Measurements from ENCODE around the gene MCFD2. TPM values are rescaled to one million over a fixed set of nuclear protein-coding genes. Genes with fewer than 3 reads are reported as not detected.

Gene MCFD2
- polyA plus RNA-seq, 1 donor (not counting 4 experiments of a cell fraction or from before 2014, with no cell fraction given): 132 TPM

- Histone ChIP-seq H3K9me1 (ENCODE audit: control insufficient read depth, extremely low read depth, insufficient read depth, low read length) (no peaks in the 10 kb centered on the region), H3K4me2 (ENCODE audit: control insufficient read depth, extremely low read depth, insufficient read depth, low read depth, low read length) (no peak overlapping the region)
Measured at GRCh38 chr2:46962751-46963150, 47.1 kb upstream of the MCFD2 start.

GRCh38 chr2:46960618-46961017, 45.0 kb upstream of the MCFD2 start:
- no peaks in the 10 kb centered on the region for H3K9me3 ChIP-seq (ENCODE audit: control insufficient read depth, low read depth, low read length)
- H2AFZ ChIP-seq (ENCODE audit: control insufficient read depth, low read length): no peak overlapping the region
- no peak overlapping the region for H3K4me3 ChIP-seq (ENCODE audit: control insufficient read depth in 2 of 3, extremely low read depth in 1 of 3, insufficient read depth in 2 of 3, low read depth in 1 of 3, low read length in 3 of 3)
- H3K27me3 ChIP-seq (ENCODE audit: control insufficient read depth, extremely low read depth, insufficient read depth, low read length): no peaks in the 10 kb centered on the region
- H3K9me1 ChIP-seq (ENCODE audit: control insufficient read depth, extremely low read depth, insufficient read depth, low read length): no peaks in the 10 kb centered on the region
- H3K27ac ChIP-seq (ENCODE audit: control insufficient read depth, insufficient read depth, low read length): no peak overlapping the region
- no peaks in the 10 kb centered on the region for H3K79me2 ChIP-seq (ENCODE audit: control insufficient read depth, insufficient read depth, low read length)
- H3K4me1 ChIP-seq (ENCODE audit: control insufficient read depth, extremely low read depth, insufficient read depth, low read length): peaks cover 25% of the 10 kb centered on the region
- H3K36me3 ChIP-seq (ENCODE audit: control insufficient read depth in 2 of 2, extremely low read depth in 1 of 2, insufficient read depth in 2 of 2, low read length in 2 of 2): peaks cover 18 to 19% of the 10 kb centered on the region in 2 experiments
- no peak for FAIRE-seq
- H3K4me2 ChIP-seq (ENCODE audit: control insufficient read depth, extremely low read depth, insufficient read depth, low read depth, low read length): no peak overlapping the region
- no peak for DNase-seq (ENCODE audit: low read depth, low spot score)
- H4K20me1 ChIP-seq (ENCODE audit: control insufficient read depth, extremely low read depth, insufficient read depth, low read length): no peaks in the 10 kb centered on the region
- dilution Hi-C loops (cut with MboI; ENCODE audit: extremely low pct_ligation_motif_present, low sequenced_read_pairs): no loop called here
- TF ChIP-seq EZH2 (IDR thresholded peaks at IDR 0.05; ENCODE audit: low read length): no peak
- TF ChIP-seq CTCF (optimal IDR thresholded peaks at IDR 0.05 in 1 of 3, IDR thresholded peaks at IDR 0.05 in 1 of 3, conservative IDR thresholded peaks at IDR 0.05 in 1 of 3; ENCODE audit: extremely low read depth in 1 of 3, insufficient read depth in 2 of 3, low read length in 3 of 3): no peak
- H3K9ac ChIP-seq (ENCODE audit: control insufficient read depth, extremely low read depth, insufficient read depth, low read length): no peak overlapping the region

More at GRCh38 chr2:46962751-46963150, 47.1 kb upstream of the MCFD2 start:
- Histone ChIP-seq H3K79me2 (ENCODE audit: control insufficient read depth, insufficient read depth, low read length) (no peaks in the 10 kb centered on the region), H3K36me3 (ENCODE audit: control insufficient read depth in 2 of 2, extremely low read depth in 1 of 2, insufficient read depth in 2 of 2, low read length in 2 of 2) (peaks cover 8 to 10% of the 10 kb centered on the region in 2 experiments), H3K27ac (ENCODE audit: control insufficient read depth, insufficient read depth, low read length) (no peak overlapping the region), H3K4me1 (ENCODE audit: control insufficient read depth, extremely low read depth, insufficient read depth, low read length) (peaks cover 31% of the 10 kb centered on the region), H4K20me1 (ENCODE audit: control insufficient read depth, extremely low read depth, insufficient read depth, low read length) (no peaks in the 10 kb centered on the region), H2AFZ (ENCODE audit: control insufficient read depth, low read length) (no peak overlapping the region), H3K9me3 (ENCODE audit: control insufficient read depth, low read depth, low read length) (no peaks in the 10 kb centered on the region), H3K4me3 (ENCODE audit: control insufficient read depth in 2 of 3, extremely low read depth in 1 of 3, insufficient read depth in 2 of 3, low read depth in 1 of 3, low read length in 3 of 3) (no peak overlapping the region), H3K9ac (ENCODE audit: control insufficient read depth, extremely low read depth, insufficient read depth, low read length) (no peak overlapping the region), H3K27me3 (ENCODE audit: control insufficient read depth, extremely low read depth, insufficient read depth, low read length) (no peaks in the 10 kb centered on the region)
- FAIRE-seq (no peak), DNase-seq (ENCODE audit: low read depth, low spot score) (no peak)
- dilution Hi-C loops (cut with MboI; ENCODE audit: extremely low pct_ligation_motif_present, low sequenced_read_pairs): no loop called here
- no peak for TF ChIP-seq CTCF (optimal IDR thresholded peaks at IDR 0.05 in 1 of 3, IDR thresholded peaks at IDR 0.05 in 1 of 3, conservative IDR thresholded peaks at IDR 0.05 in 1 of 3; ENCODE audit: extremely low read depth in 1 of 3, insufficient read depth in 2 of 3, low read length in 3 of 3)
- TF ChIP-seq EZH2 (IDR thresholded peaks at IDR 0.05; ENCODE audit: low read length): no peak
